Measurements from ENCODE around the gene GPR107.

GPR107 gene

DNA sequence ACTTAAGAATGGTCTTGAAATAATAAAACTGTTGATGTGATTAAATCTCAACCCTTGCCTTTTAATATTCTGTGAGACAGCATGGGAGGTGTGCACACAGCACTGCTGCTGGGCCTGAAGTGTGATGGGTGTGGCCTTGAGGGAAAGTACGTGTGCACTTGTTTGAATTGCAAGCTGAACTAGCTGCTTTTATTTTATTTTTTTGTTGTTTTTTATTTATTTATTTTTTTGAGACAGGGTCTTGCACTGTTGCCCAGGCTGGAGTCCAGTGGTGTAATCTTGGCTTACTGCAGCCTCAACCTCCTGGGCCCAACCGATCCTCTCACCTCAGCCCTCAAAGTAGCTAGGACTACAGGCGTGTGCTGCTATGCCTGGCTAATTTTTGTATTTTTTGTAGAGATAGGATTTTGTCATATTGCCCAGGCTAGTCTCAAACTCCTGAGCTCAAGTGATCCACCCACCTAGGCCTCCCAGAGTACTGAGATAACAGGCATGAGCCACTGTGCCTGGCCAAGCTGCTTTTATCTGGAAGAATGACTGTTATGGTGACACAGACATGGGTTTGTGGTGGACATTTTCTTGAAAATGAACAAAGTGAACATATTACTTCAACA lies 58.9 kb downstream of the GPR107 start:
- Mint-ChIP-seq H3K4me3 (no peak overlapping the region), H3K27ac (peak overlapping the region in 1 of 3 experiments; percentile 39), H3K4me1 (peaks cover 27% of the 10 kb centered on the region), H3K9me3 (no peaks in the 10 kb centered on the region), H3K36me3 (ENCODE audit: low read depth) (peaks cover 36% of the 10 kb centered on the region), H3K27me3 (ENCODE audit: low read depth) (peaks cover 2% of the 10 kb centered on the region)
- TF ChIP-seq, protein P1, sequence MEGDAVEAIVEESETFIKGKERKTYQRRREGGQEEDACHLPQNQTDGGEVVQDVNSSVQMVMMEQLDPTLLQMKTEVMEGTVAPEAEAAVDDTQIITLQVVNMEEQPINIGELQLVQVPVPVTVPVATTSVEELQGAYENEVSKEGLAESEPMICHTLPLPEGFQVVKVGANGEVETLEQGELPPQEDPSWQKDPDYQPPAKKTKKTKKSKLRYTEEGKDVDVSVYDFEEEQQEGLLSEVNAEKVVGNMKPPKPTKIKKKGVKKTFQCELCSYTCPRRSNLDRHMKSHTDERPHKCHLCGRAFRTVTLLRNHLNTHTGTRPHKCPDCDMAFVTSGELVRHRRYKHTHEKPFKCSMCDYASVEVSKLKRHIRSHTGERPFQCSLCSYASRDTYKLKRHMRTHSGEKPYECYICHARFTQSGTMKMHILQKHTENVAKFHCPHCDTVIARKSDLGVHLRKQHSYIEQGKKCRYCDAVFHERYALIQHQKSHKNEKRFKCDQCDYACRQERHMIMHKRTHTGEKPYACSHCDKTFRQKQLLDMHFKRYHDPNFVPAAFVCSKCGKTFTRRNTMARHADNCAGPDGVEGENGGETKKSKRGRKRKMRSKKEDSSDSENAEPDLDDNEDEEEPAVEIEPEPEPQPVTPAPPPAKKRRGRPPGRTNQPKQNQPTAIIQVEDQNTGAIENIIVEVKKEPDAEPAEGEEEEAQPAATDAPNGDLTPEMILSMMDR (IDR thresholded peaks at IDR 0.05; ENCODE audit: unreplicated experiment in 3 of 3) = no peak

DNA sequence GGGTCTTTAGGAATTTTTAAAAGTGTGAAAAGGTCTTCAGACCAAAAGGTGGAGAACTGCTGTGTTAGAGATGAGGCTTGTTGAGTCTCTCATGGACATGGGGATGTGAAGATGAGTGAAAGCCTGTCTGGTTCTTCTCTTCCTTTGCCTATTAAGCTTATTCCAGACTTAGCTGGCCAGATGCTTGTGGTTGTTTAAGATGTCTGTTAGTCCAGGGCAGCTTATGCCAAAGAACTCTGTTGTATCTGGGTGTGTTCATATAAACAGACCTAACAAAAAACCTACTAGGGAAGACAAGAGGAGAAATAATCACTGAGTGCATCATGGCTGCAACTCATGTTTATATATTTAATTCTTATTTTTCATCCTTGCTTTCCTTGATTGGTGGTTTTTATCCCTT lies 61.0 kb downstream of the GPR107 start:
- H3K9me3 Mint-ChIP-seq = no peaks in the 10 kb centered on the region
- no peak overlapping the region for H3K27ac Mint-ChIP-seq
- H3K36me3 Mint-ChIP-seq (ENCODE audit: low read depth) = peaks cover 27% of the 10 kb centered on the region
- peaks cover 43% of the 10 kb centered on the region for H3K4me1 Mint-ChIP-seq
- TF ChIP-seq, protein P1 (IDR thresholded peaks at IDR 0.05; ENCODE audit: unreplicated experiment in 3 of 3) = no peak
- no peak overlapping the region for H3K4me3 Mint-ChIP-seq
- H3K27me3 Mint-ChIP-seq (ENCODE audit: low read depth) = no peaks in the 10 kb centered on the region

DNA sequence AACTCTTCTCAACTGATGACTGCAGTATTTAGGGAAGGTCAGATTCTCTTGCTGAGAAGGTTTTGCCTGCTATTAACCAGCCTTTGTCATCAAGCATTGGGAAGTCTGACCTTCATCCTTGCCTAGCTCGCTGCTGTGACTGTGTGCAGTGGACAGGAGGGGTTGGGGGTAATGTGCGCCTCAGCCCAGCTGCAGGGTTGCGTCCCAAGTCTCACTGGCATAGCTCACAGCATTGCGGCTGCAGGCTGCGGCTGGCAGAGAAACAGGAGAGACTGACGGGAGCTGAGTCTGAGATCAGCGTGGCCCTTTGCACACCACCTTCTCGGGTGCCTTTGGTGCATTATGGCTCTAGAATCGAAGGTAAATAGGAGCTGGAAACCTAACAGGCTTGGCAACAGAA lies 62.6 kb downstream of the GPR107 start:
- no peaks in the 10 kb centered on the region for H3K27me3 Mint-ChIP-seq (ENCODE audit: low read depth)
- H3K36me3 Mint-ChIP-seq (ENCODE audit: low read depth) = peaks cover 28% of the 10 kb centered on the region
- peaks cover 55% of the 10 kb centered on the region for H3K4me1 Mint-ChIP-seq
- TF ChIP-seq, protein P1 (IDR thresholded peaks at IDR 0.05; ENCODE audit: unreplicated experiment in 3 of 3) = no peak
- H3K4me3 Mint-ChIP-seq = no peak overlapping the region
- no peaks in the 10 kb centered on the region for H3K9me3 Mint-ChIP-seq
- peak overlapping the region in 1 of 3 experiments; percentile 45 for H3K27ac Mint-ChIP-seq

DNA sequence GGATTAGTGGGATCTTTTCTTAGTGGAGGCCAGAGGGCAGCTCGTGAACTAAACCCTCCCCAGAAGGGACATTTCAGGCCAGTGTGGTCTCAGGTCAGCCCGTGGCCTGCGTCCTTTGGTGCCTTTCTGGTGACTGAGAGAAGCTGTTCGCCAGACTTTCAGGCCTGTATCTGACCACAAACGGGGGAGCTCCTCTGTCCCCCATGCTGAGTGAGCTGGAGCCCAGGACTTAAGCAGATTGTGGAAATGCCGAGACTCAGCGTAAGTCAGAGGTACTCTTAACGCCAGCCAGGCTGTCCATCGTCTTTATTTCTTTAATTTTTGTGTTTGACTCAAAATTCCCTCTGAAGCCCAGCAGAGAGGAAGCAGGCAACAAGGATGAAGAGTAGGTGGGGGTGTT lies 63.7 kb downstream of the GPR107 start:
- Mint-ChIP-seq H3K36me3 (ENCODE audit: low read depth) (peaks cover 29% of the 10 kb centered on the region), H3K27me3 (ENCODE audit: low read depth) (no peaks in the 10 kb centered on the region), H3K9me3 (no peaks in the 10 kb centered on the region), H3K27ac (peak overlapping the region in 2 of 3 experiments; percentile 60 to 73), H3K4me1 (peaks cover 57% of the 10 kb centered on the region), H3K4me3 (no peak overlapping the region)
- TF ChIP-seq, protein P1 (IDR thresholded peaks at IDR 0.05; ENCODE audit: unreplicated experiment in 3 of 3) = no peak

DNA sequence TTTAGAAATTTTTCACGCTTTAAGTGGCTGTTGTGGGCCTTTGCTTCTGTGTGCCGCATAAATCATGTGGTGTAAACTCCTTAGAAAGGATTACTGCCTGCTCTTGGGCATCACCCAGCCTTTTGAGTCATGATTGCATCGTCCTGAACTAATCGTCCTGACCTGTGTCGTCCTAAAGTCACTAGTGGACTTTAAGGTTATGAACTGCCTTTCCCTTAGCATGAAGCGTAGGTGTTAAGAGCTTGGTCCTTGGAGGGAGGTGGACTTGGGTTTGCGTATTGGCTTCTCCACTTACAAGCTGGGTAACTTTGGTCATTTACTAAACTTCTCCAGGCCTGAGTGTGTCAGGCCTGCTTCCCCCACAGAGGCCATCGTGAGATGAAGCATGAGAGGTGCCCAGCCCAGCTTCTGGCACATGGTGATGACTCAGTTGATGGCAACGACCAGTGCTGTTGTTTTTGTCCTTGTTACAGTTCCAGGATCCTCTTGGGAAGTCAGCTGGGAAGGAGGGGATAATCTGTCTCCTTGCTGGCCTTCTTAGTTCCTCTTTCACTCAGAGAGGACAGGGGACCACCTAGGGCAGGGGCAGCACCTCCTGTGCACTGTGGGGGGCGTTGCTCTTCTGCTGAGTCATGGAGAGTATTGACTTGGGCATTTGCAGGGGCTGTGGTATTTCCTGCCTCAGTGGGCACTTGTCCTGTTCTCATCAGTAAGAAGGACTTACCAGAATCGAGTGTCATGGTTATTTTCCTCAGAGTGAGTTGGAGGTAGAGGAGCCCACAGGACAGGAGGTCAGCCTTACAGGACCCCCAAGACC lies 64.3 kb downstream of the GPR107 start:
- H3K4me1 Mint-ChIP-seq = peaks cover 61% of the 10 kb centered on the region

More for the DNA sequence above, 64.3 kb downstream of the GPR107 start:
- TF ChIP-seq, protein P1 (IDR thresholded peaks at IDR 0.05; ENCODE audit: unreplicated experiment in 3 of 3) = no peak
- H3K27me3 Mint-ChIP-seq (ENCODE audit: low read depth) = no peaks in the 10 kb centered on the region
- H3K36me3 Mint-ChIP-seq (ENCODE audit: low read depth) = peaks cover 33% of the 10 kb centered on the region
- H3K27ac Mint-ChIP-seq = peak overlapping the region in 2 of 3 experiments; percentile 89 to 94
- no peak overlapping the region for H3K4me3 Mint-ChIP-seq
- no peaks in the 10 kb centered on the region for H3K9me3 Mint-ChIP-seq

Measured in nephron (organoid).